Motor neuron (in vitro differentiated cells): ENCODE data around the gene CEMP1. TPM values are rescaled to one million over a fixed set of nuclear protein-coding genes. Genes with fewer than 3 reads are reported as not detected.

Experiments used
- ATAC-seq, 8 experiments: fragments of 200-7000 bp; cut with Tn5 transposase; replicated peaks in 6 of 8; 2 replicates each; pipeline ENCODE4 v1.8.0; 2021; ENCODE audit warnings: mild to moderate bottlenecking in 8 of 8, moderate library complexity in 8 of 8
- H3K27ac ChIP-seq, 2 donors: fragments of 250-450 bp; sonication (Bioruptor Pico); 2 replicates each; pipeline ENCODE4 v1.9.0; 2021; ENCODE audit warnings: antibody characterized with exemption in 2 of 2, mild to moderate bottlenecking in 2 of 2, moderate library complexity in 1 of 2
- H3K4me1 ChIP-seq, 2 donors: fragments of 250-450 bp; sonication (Bioruptor Pico); replicated peaks in 1 of 2; 2 replicates each; pipeline ENCODE4 v1.6.1; 2021; ENCODE audit warnings: antibody characterized with exemption in 2 of 2, mild to moderate bottlenecking in 2 of 2, moderate library complexity in 1 of 2
- H3K4me3 ChIP-seq, 5 donors: fragments of 250-450 bp; sonication (Bioruptor Pico); 2 replicates each; pipeline ENCODE4 v1.9.0; 2021; ENCODE audit warnings: antibody characterized with exemption in 5 of 5, mild to moderate bottlenecking in 5 of 5, moderate library complexity in 4 of 5
- WGBS, 10 experiments: fragments of 450-650 bp; shearing (Covaris generic); methylation state at CpG; one replicate each; pipeline ENCODE4 v1.0.0; 2022; 5-methylcytosine and 5-hydroxymethylcytosine counted together
- in situ Hi-C, 9 experiments: fragments of 400-800 bp; cut with MboI; loops; one replicate each; pipeline ENCODE4 v1.15.0; 2021; ENCODE audit warnings: low sequenced_read_pairs in 9 of 9, low pct_unique_long_range_greater_than_20kb in 2 of 9; ENCODE audit not compliant: unreplicated experiment in 9 of 9
- total RNA-seq, 8 experiments: library from RNA; unstranded; fragments of 300-600 nt; gene quantifications; 2 replicates each; pipeline versions ENCODE4 v1.2.3 to v1.2.4, GENCODE V29; 2022

CEMP1 gene
- total RNA-seq, 8 experiments from 2014 or later: 0.76 to 6.4 (median 2.5) TPM

DNA sequence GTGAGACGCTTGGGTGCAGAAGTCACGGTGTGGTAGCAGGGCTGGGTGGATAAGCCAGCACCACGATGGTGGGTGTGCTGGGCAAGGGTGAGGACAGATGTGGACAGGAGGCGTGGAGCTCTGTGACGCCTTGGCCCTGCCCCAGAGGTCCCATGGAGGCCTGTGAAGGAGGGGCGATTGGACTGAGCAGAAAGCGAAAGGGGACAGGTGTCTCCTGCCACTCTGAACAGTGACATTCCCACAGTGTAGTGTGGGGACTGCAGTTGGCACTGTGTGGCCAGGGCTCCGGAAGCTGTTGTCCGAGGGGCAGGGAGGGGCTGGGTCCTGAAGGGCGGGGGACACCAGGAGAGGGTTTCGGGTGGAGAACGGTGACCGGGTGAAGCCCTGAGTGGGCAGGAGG, 49.0 kb downstream of the CEMP1 start:
- 18 to 93% (median 80%) methylated on average over 1 to 6 of the region's 13 CpGs; no CpG with 5 or more reads in 7 of the 10 experiments for WGBS, 10 experiments
- Histone ChIP-seq H3K27ac (no peak overlapping the region), H3K4me1 (peaks cover 3 to 13% of the 10 kb centered on the region in 2 donors), H3K4me3 (no peak overlapping the region)
- in situ Hi-C loops: loop anchor here in 1 of 9 experiments (25.0 kb wide), 1 partner anchor 145 kb away; the partner anchor contains the start of gene ABCA3
- peak in 1 of 8 experiments; percentile 5 for ATAC-seq

DNA sequence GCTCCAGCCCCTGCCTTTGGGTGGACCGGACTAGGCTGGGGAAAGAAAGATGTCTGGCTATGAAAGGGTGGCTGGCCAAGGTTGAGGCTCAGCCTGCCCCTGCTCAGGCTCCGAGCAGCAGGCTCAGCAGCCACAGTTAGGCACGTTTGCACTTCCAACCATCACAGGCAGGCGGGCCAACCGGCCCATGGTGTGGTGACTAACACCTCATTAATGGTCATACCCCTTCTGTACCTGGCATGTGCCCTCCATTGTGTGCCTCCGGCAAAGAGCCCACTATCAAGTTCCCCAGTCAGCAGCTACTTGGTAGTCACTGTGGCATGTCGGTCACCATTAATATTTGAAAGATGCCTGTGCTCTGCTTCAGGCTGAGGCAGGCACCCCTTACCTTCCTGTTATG, 49.5 kb downstream of the CEMP1 start:
- Histone ChIP-seq H3K4me3 (no peak overlapping the region), H3K27ac (no peak overlapping the region), H3K4me1 (peaks cover 4 to 9% of the 10 kb centered on the region in 2 donors)
- in situ Hi-C loops: loop anchor here in 1 of 9 experiments (25.0 kb wide), 1 partner anchor 144 kb away; the partner anchor contains the start of gene ABCA3
- WGBS, 10 experiments: 63 to 100% (median 82%) methylated on average over 2 to 5 of the region's 7 CpGs; no CpG with 5 or more reads in 4 of the 10 experiments
- no peak for ATAC-seq

DNA sequence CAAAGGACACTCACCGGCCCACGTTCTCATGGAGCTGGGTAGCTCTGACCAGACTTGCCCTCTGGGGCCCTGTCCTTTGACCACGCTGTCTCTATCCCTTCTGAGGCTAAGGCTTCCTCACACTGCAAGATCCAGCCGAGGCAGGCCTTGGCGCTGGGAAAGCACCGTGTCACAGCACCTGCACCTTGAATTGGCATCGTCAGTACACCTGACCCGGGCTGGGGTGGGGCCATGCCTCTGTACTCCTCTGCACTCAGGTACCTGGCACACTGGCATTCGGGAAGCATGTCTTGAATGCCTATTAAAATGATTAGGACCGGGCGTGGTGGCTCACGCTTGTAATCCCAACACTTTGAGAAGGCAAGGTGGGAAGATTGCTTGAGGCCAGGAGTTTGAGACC, 50.3 kb downstream of the CEMP1 start:
- WGBS, 10 experiments: 80 to 91% (median 82%) methylated on average over 1 to 8 of the region's 12 CpGs; no CpG with 5 or more reads in 4 of the 10 experiments
- Histone ChIP-seq H3K27ac (no peak overlapping the region), H3K4me3 (no peak overlapping the region), H3K4me1 (peaks cover 11 to 16% of the 10 kb centered on the region in 2 donors)
- no peak for ATAC-seq
- in situ Hi-C loops: loop anchor here in 1 of 9 experiments (25.0 kb wide), 1 partner anchor 144 kb away; the partner anchor contains the start of gene ABCA3

Other genes with a start within 250 kb of the CEMP1 start
- 10 to 100 TPM in 6 of 8 experiments, 1 to 10 TPM in 2; 2.1 to 41.4 (median 23.3) TPM for gene ABCA3, start 190.7 kb downstream of the CEMP1 start, total RNA-seq
- gene CCNF, start 102.0 kb downstream of the CEMP1 start, total RNA-seq: 10 to 100 TPM in 3 of 8 experiments, 1 to 10 TPM in 5; 1.7 to 32.2 (median 6.8) TPM
- gene TEDC2, start 71.3 kb downstream of the CEMP1 start, total RNA-seq: 10 to 100 TPM in 4 of 8 experiments, 1 to 10 TPM in 3, under 1 TPM in 1; 0.61 to 26.8 (median 10.0) TPM
- 1 to 10 TPM in 7 of 8 experiments, under 1 TPM in 1; 0.51 to 4.6 (median 1.4) TPM for gene NTN3, start 60.1 kb downstream of the CEMP1 start, total RNA-seq
- 10 to 100 TPM; 12.3 to 23.5 (median 14.7) TPM for gene TBC1D24, start 56.3 kb downstream of the CEMP1 start, total RNA-seq
- 10 to 100 TPM; 24.7 to 75.3 (median 47.4) TPM for gene ATP6V0C, start 17.5 kb downstream of the CEMP1 start, total RNA-seq
- gene AMDHD2, start 11.0 kb downstream of the CEMP1 start, total RNA-seq: 10 to 100 TPM in 6 of 8 experiments, 1 to 10 TPM in 2; 5.6 to 41.7 (median 14.4) TPM
- gene PDPK1, start 6.6 kb upstream of the CEMP1 start, total RNA-seq: 10 to 100 TPM; 17.0 to 31.6 (median 26.2) TPM
- 10 to 100 TPM; 17.6 to 30.0 (median 26.2) TPM for gene KCTD5, start 151.1 kb upstream of the CEMP1 start, total RNA-seq
- 1 to 10 TPM; 1.1 to 7.5 (median 4.2) TPM for gene PRSS27, start 188.8 kb upstream of the CEMP1 start, total RNA-seq
- 100 to 1,000 TPM in 5 of 8 experiments, 10 to 100 TPM in 3; 66.4 to 557 (median 130) TPM for gene SRRM2, start 221.2 kb upstream of the CEMP1 start, total RNA-seq
- 100 to 1,000 TPM; 244 to 395 (median 281) TPM for gene ELOB, start 245.9 kb upstream of the CEMP1 start, total RNA-seq